ENCODE measurements around the gene IL2RG.

IL2RG gene

DNA sequence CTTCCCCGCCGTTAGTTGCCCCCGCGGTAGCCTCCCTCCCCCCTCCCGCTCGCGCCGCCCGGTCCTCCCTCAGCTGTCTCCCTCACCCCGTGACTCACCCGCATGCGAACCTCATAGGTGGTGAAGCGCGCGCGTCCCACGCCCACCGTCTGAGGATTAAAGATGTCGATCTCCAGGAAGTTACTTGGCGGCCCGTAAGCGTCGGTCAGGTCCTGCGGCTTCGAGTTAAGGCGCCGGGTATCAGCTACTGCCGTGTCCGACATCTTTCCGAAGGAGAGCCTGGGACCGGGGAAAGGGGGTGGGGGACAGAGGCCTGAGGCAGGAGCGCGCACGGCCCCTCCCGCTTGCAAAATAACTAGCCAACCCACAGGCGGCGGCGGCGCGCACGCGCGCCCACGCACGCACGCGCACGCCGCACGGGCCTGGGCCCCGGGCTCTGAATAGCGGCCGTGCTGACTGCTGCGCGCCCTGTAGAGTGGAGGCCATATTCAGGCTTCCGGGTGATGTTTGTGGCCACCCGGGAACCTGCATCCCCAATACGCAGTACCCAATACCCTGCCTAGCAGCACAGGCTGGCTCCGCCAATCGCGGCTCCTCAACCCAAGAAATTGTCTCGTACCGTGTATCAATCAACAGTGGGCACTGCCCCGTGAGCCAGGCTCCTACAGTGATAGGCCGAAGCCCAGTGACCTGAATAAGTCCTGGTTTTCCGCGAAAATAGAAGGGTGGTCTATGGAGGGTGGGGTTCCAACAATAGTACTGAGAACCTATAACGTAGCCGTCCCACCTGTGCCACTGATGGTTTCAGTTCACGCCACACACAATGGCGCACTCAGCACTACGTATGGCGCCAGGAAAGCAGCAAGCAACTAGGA is 43.1 kb downstream of the IL2RG start, which contains the start of gene SNX12:
SNX12 (minus strand) TSS at position 291 of the 875 bp plus-strand sequence; CDS start at position 263, 28 bp downstream.
- peak; percentile 76 to 89 for DNase-seq

GRCh38 chrX:71067712-71068043 is 43.7 kb downstream of the IL2RG start:
- no peak for DNase-seq

- no peak for DNase-seq
These were observed 44.3 kb downstream of the IL2RG start for GRCh38 chrX:71067089-71067488.

GRCh38 chrX:71060127-71060526 is 51.2 kb downstream of the IL2RG start:
- no peak for DNase-seq

GRCh38 chrX:71057848-71058530 is 53.4 kb downstream of the IL2RG start:
- no peak for DNase-seq
